ENCODE data around the gene GSC2. TPM values are rescaled to one million over a fixed set of nuclear protein-coding genes. Genes with fewer than 3 reads are reported as not detected.

Gene GSC2
- total and polyA plus RNA-seq, 2 of the 4 experiments (the other 2 are of a cell fraction) = not detected

DNA sequence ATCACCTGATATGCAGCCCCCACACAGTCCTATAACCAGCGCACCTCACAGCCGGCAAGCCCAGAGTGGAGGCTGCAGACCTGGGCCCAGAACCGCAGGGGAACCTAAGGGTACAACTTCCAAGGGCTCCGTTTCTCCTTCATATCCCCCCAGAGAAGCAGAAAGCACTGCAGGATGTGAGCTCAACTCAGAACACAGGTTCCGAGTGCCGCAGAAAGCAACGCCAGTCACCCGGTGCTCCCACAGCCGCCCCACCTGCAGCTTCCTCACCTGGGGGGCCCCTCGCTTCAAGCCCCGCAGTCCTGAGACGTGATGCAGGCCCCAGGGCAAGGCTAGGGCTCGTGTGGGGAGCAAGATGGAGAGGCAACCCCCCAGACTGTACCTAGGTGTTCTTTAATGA is 16.5 kb downstream of the GSC2 start:
- no peak for DNase-seq
- in situ Hi-C loops (cut with MboI; ENCODE audit: low sequenced_read_pairs) (no loop called here), dilution Hi-C loops (cut with HindIII; ENCODE audit: low sequenced_read_pairs, unreplicated experiment) (no loop called here), intact Hi-C loops (cut with micrococcal nuclease) (no loop called here)
- Histone ChIP-seq H2BK120ac (ENCODE audit: low read depth, low read length) (no peak overlapping the region), H2BK5ac (ENCODE audit: low read depth, low read length, poor library complexity, severe bottlenecking) (no peak overlapping the region), H3K56ac (ENCODE audit: extremely low read depth, insufficient read depth, low read length) (no peak overlapping the region), H2AK9ac (replicated peaks; ENCODE audit: low read depth, low read length, poor library complexity) (no peak overlapping the region), H3K27ac (ENCODE audit: insufficient read depth, low read length) (no peak overlapping the region), H3K27me3 (ENCODE audit: control insufficient read depth, insufficient read depth, low read length) (no peaks in the 10 kb centered on the region), H2BK15ac (ENCODE audit: low read depth, low read length) (no peak overlapping the region), H3K4ac (ENCODE audit: low read depth, low read length) (no peak overlapping the region), H3K18ac (ENCODE audit: low read depth, low read length) (no peak overlapping the region), H3K23ac (ENCODE audit: low read depth, low read length) (no peak overlapping the region), H3K4me3 (ENCODE audit: insufficient read depth, low read depth, low read length) (no peak overlapping the region), H2AFZ (replicated peaks; ENCODE audit: low read length, poor library complexity) (no peak overlapping the region), H3K14ac (replicated peaks; ENCODE audit: low read depth, low read length) (no peak overlapping the region), H3K4me1 (ENCODE audit: control insufficient read depth, insufficient read depth, low read length) (no peaks in the 10 kb centered on the region), H2AK5ac (ENCODE audit: low read depth, low read length) (no peak overlapping the region), H3K9me3 (ENCODE audit: control insufficient read depth, insufficient read depth, low read length) (no peaks in the 10 kb centered on the region), H4K8ac (ENCODE audit: low read depth in 2 of 2, low read length in 2 of 2) (no peak overlapping the region), H3K9me1 (ENCODE audit: insufficient read depth, low read length) (peaks cover 3% of the 10 kb centered on the region; the same call in 1 of the 2 replicates), H4K91ac (ENCODE audit: insufficient read depth, low read depth, low read length) (no peak overlapping the region), H3K36me3 (ENCODE audit: control insufficient read depth, insufficient read depth, low read length) (peaks cover 60% of the 10 kb centered on the region), H2BK20ac (ENCODE audit: low read depth, low read length) (no peak overlapping the region), H4K5ac (ENCODE audit: low read depth, low read length) (no peak overlapping the region), H3K79me1 (ENCODE audit: low read depth in 1 of 2, low read length in 2 of 2) (no peaks in the 10 kb centered on the region), H4K20me1 (ENCODE audit: insufficient read depth, low read length) (no peaks in the 10 kb centered on the region), H3K4me2 (ENCODE audit: low read depth, low read length) (no peak overlapping the region), H3K9ac (ENCODE audit: low read depth, low read length) (no peak overlapping the region)
- TF ChIP-seq POLR2A (IDR thresholded peaks at IDR 0.05; ENCODE audit: low read depth, low read length) = no peak
- TF ChIP-seq, protein P1, sequence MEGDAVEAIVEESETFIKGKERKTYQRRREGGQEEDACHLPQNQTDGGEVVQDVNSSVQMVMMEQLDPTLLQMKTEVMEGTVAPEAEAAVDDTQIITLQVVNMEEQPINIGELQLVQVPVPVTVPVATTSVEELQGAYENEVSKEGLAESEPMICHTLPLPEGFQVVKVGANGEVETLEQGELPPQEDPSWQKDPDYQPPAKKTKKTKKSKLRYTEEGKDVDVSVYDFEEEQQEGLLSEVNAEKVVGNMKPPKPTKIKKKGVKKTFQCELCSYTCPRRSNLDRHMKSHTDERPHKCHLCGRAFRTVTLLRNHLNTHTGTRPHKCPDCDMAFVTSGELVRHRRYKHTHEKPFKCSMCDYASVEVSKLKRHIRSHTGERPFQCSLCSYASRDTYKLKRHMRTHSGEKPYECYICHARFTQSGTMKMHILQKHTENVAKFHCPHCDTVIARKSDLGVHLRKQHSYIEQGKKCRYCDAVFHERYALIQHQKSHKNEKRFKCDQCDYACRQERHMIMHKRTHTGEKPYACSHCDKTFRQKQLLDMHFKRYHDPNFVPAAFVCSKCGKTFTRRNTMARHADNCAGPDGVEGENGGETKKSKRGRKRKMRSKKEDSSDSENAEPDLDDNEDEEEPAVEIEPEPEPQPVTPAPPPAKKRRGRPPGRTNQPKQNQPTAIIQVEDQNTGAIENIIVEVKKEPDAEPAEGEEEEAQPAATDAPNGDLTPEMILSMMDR (conservative IDR thresholded peaks at IDR 0.05; ENCODE audit: low read depth, low read length) = no peak
- no peak for TF ChIP-seq RCOR1 (IDR thresholded peaks at IDR 0.05; ENCODE audit: insufficient replicate concordance, low read length)
- no peak for TF ChIP-seq SMC3 (IDR thresholded peaks at IDR 0.05; ENCODE audit: low read depth, low read length)
- TF ChIP-seq MAZ (IDR thresholded peaks at IDR 0.05; ENCODE audit: borderline replicate concordance, low read depth, low read length) = no peak
- TF ChIP-seq MXI1 (IDR thresholded peaks at IDR 0.05; ENCODE audit: borderline replicate concordance, low read depth, low read length) = no peak
- no peak for TF ChIP-seq RAD21 (IDR thresholded peaks at IDR 0.05; ENCODE audit: low read length)
- TF ChIP-seq CHD1 (IDR thresholded peaks at IDR 0.05; ENCODE audit: low read depth, low read length) = no peak
- TF ChIP-seq, protein P2, sequence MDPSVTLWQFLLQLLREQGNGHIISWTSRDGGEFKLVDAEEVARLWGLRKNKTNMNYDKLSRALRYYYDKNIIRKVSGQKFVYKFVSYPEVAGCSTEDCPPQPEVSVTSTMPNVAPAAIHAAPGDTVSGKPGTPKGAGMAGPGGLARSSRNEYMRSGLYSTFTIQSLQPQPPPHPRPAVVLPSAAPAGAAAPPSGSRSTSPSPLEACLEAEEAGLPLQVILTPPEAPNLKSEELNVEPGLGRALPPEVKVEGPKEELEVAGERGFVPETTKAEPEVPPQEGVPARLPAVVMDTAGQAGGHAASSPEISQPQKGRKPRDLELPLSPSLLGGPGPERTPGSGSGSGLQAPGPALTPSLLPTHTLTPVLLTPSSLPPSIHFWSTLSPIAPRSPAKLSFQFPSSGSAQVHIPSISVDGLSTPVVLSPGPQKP (IDR thresholded peaks at IDR 0.05; ENCODE audit: borderline replicate concordance, low read depth, low read length) = no peak
- no peak for TF ChIP-seq RFX5 (IDR thresholded peaks at IDR 0.05; ENCODE audit: low read depth, low read length)
- TF ChIP-seq, protein P3, sequence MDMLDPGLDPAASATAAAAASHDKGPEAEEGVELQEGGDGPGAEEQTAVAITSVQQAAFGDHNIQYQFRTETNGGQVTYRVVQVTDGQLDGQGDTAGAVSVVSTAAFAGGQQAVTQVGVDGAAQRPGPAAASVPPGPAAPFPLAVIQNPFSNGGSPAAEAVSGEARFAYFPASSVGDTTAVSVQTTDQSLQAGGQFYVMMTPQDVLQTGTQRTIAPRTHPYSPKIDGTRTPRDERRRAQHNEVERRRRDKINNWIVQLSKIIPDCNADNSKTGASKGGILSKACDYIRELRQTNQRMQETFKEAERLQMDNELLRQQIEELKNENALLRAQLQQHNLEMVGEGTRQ (IDR thresholded peaks at IDR 0.05; ENCODE audit: low read depth, low read length) = no peak
- no peak for TF ChIP-seq CEBPB (IDR thresholded peaks at IDR 0.05; ENCODE audit: low read depth, low read length)
- 91% methylated on average over 6 of the region's 13 CpGs; no CpG with 5 or more reads in 1 of the 2 experiments for WGBS, 2 experiments (ENCODE audit: extremely low coverage in 2 of 2, insufficient read length in 1 of 2)
- CTCF ChIA-PET = no interaction called here
- no peak for ATAC-seq (ENCODE audit: low read depth)
- POLR2A ChIA-PET (ENCODE audit: unreplicated experiment) = no interaction called here
- BruUV-seq (replicated peaks) = no TSS peak

Data from IMR-90 (cell line).